Common myeloid progenitor, CD34-positive (primary cell): ENCODE results near the gene HOXD1.

Source experiments
- CTCF ChIA-PET: fragments of 350-600 bp; sonication (Branson Sonifier 250); formaldehyde crosslinking; loops from one replicate; lab custom pipeline; 2021; ENCODE audit warnings: antibody characterized with exemption; lab: Charles Lee
- POLR2A ChIA-PET: fragments of 350-600 bp; sonication (Branson Sonifier 250); formaldehyde crosslinking; loops from one replicate; lab custom pipeline; 2021; ENCODE audit warnings: antibody characterized with exemption; lab: Charles Lee
- DNase-seq, 3 donors: peaks; one replicate each; pipeline versions ENCODE4 v3.0.0 to v3.0.0-alpha.2; 2013
- H3K27ac ChIP-seq, 2 experiments: 1 replicate in 1 of 2; 2 replicates in 1 of 2; pipeline ENCODE4 v1.7.0; 2013; ENCODE audit warnings: inconsistent platforms in 2 of 2, low read length in 2 of 2, mild to moderate bottlenecking in 2 of 2, low read depth in 1 of 2, moderate library complexity in 1 of 2; ENCODE audit not compliant: severe bottlenecking in 2 of 2, insufficient read depth in 1 of 2, poor library complexity in 1 of 2
- H3K27me3 ChIP-seq, 5 experiments: replicated peaks in 2 of 5; 1 replicate in 3 of 5; 2 replicates in 2 of 5; pipeline versions ENCODE4 v1.6.1 to v1.7.0; 2013; ENCODE audit warnings: low read length in 4 of 5, mild to moderate bottlenecking in 2 of 5, moderate library complexity in 2 of 5, inconsistent platforms in 1 of 5; ENCODE audit not compliant: insufficient read depth in 5 of 5, control insufficient read depth in 4 of 5
- H3K36me3 ChIP-seq, 4 experiments: 1 replicate in 2 of 4; 2 replicates in 2 of 4; pipeline versions ENCODE4 v1.6.1 to v1.7.0; 2013; ENCODE audit warnings: low read length in 3 of 4, control low read depth in 1 of 4, mild to moderate bottlenecking in 1 of 4; ENCODE audit not compliant: control insufficient read depth in 4 of 4, insufficient read depth in 4 of 4
- H3K4me1 ChIP-seq, 4 experiments: 1 replicate in 3 of 4; 2 replicates in 1 of 4; pipeline versions ENCODE4 v1.6.1 to v1.7.1; 2013; ENCODE audit warnings: low read length in 3 of 4, mild to moderate bottlenecking in 3 of 4, control low read depth in 1 of 4, inconsistent platforms in 1 of 4, moderate library complexity in 1 of 4; ENCODE audit not compliant: control insufficient read depth in 4 of 4, insufficient read depth in 4 of 4; ENCODE audit errors: control extremely low read depth in 1 of 4
- H3K4me3 ChIP-seq, 7 experiments: 1 replicate in 4 of 7; 2 replicates in 3 of 7; pipeline versions ENCODE4 v1.5.1 to v1.7.0; 2013; ENCODE audit warnings: mild to moderate bottlenecking in 7 of 7, low read length in 6 of 7, moderate library complexity in 6 of 7, inconsistent platforms in 2 of 7, low read depth in 2 of 7, control low read depth in 1 of 7; ENCODE audit not compliant: insufficient read depth in 4 of 7, control insufficient read depth in 1 of 7; ENCODE audit errors: extremely low read depth in 1 of 7
- H3K9me3 ChIP-seq, 5 experiments: 1 replicate in 4 of 5; 2 replicates in 1 of 5; pipeline versions ENCODE4 v1.6.1 to v1.7.1; 2013; ENCODE audit warnings: low read length in 4 of 5, mild to moderate bottlenecking in 2 of 5, inconsistent platforms in 1 of 5, low read depth in 1 of 5, moderate library complexity in 1 of 5; ENCODE audit not compliant: control insufficient read depth in 4 of 5, insufficient read depth in 2 of 5; ENCODE audit errors: control extremely low read depth in 1 of 5
- WGBS: methylation state at CpG from one replicate; pipeline ENCODE4 v1.1.5; 2013; ENCODE audit not compliant: insufficient coverage; 5-methylcytosine and 5-hydroxymethylcytosine counted together

HOXD1 gene

GRCh38 chr2:176186024-176186423 lies 2.4 kb upstream of the HOXD1 start:
- POLR2A ChIA-PET, result no interaction called here
- Histone ChIP-seq H3K4me1 (peaks cover 0 to 27% (median 25%) of the 10 kb centered on the region in 4 experiments), H3K4me3 (no peak overlapping the region), H3K9me3 (peaks cover 0 to 2% (median 2%) of the 10 kb centered on the region in 5 experiments), H3K27me3 (peaks cover 19 to 98% (median 43%) of the 10 kb centered on the region in 5 experiments), H3K36me3 (no peaks in the 10 kb centered on the region), H3K27ac (no peak overlapping the region)
- no peak for DNase-seq
- CTCF ChIA-PET, result interaction anchor here (1.5 to 1.7 kb wide), 3 partner anchors 8 to 25 kb away, joined by 3 to 4 read pairs (median 3); no protein-coding TSS in a partner anchor
- WGBS, result 100% methylated on average over 1 of the region's 2 CpGs

GRCh38 chr2:176187200-176187898 lies 1.1 kb upstream of the HOXD1 start:
- Histone ChIP-seq H3K4me3 (peak overlapping the region in 4 of 7 experiments; percentile 11 to 71 (median 64)), H3K9me3 (peaks cover 0 to 5% (median 2%) of the 10 kb centered on the region in 5 experiments), H3K27me3 (peaks cover 26 to 100% (median 55%) of the 10 kb centered on the region in 5 experiments), H3K27ac (no peak overlapping the region), H3K36me3 (no peaks in the 10 kb centered on the region), H3K4me1 (peaks cover 0 to 27% (median 25%) of the 10 kb centered on the region in 4 experiments)
- 2% methylated on average over 8 of the region's 13 CpGs for WGBS
- ChIA-PET POLR2A (no interaction called here), CTCF (interaction anchor here (0.8 to 1.0 kb wide), 2 partner anchors 47 to 102 kb away, joined by 3 to 4 read pairs; no protein-coding TSS in a partner anchor)
- DNase-seq, result peak in 1 of 3 donors; percentile 45

- Histone ChIP-seq H3K9me3 (peaks cover 0 to 5% (median 2%) of the 10 kb centered on the region in 5 experiments), H3K27ac (no peak overlapping the region), H3K36me3 (no peaks in the 10 kb centered on the region), H3K4me3 (peak overlapping the region; percentile 9 to 71 (median 48)), H3K4me1 (peaks cover 0 to 27% (median 25%) of the 10 kb centered on the region in 4 experiments), H3K27me3 (peaks cover 37 to 100% (median 64%) of the 10 kb centered on the region in 5 experiments)
- WGBS, result 2% methylated on average over 88 of the region's 98 CpGs
- no peak for DNase-seq
- POLR2A ChIA-PET, result no interaction called here
- CTCF ChIA-PET, result interaction anchor here (1.1 to 1.6 kb wide), 2 partner anchors 365 to 462 kb away, joined by 3 to 5 read pairs; no protein-coding TSS in a partner anchor
These were observed 559 bp downstream of the HOXD1 start for GRCh38 chr2:176188774-176189680.

GRCh38 chr2:176189681-176190641 lies 1.5 kb downstream of the HOXD1 start:
- DNase-seq, result peak in 2 of 3 donors; percentile 70 to 73
- Histone ChIP-seq H3K4me1 (peaks cover 0 to 27% (median 25%) of the 10 kb centered on the region in 4 experiments), H3K36me3 (no peaks in the 10 kb centered on the region), H3K27me3 (peaks cover 39 to 100% (median 67%) of the 10 kb centered on the region in 5 experiments), H3K4me3 (peak overlapping the region in 2 of 7 experiments; percentile 38 to 44), H3K27ac (no peak overlapping the region), H3K9me3 (peaks cover 0 to 5% (median 2%) of the 10 kb centered on the region in 5 experiments)
- CTCF ChIA-PET, result interaction anchor here (0.6 to 1.6 kb wide), 3 partner anchors 210 to 461 kb away, joined by 3 to 5 read pairs (median 4); no protein-coding TSS in a partner anchor
- POLR2A ChIA-PET, result no interaction called here
- 4% methylated on average over 22 of the region's 28 CpGs for WGBS

- Histone ChIP-seq H3K27me3 (peaks cover 31 to 98% (median 58%) of the 10 kb centered on the region in 5 experiments), H3K4me1 (peaks cover 0 to 27% (median 25%) of the 10 kb centered on the region in 4 experiments), H3K4me3 (no peak overlapping the region), H3K36me3 (no peaks in the 10 kb centered on the region), H3K9me3 (peaks cover 0 to 3% (median 0%) of the 10 kb centered on the region in 5 experiments), H3K27ac (no peak overlapping the region)
- ChIA-PET CTCF (interaction anchor here (0.9 to 1.0 kb wide), 2 partner anchors 10 to 50 kb away, joined by 4 to 5 read pairs; no protein-coding TSS in a partner anchor), POLR2A (no interaction called here)
- 14% methylated on average over 1 of the region's 1 CpG for WGBS
- no peak for DNase-seq
These were observed 3.9 kb downstream of the HOXD1 start for GRCh38 chr2:176192351-176192750.

- no CpG with 5 or more reads among the region's 1 CpG for WGBS
- peaks cover 0 to 21% (median 20%) of the 10 kb centered on the region in 4 experiments for H3K4me1 ChIP-seq
- POLR2A ChIA-PET, result no interaction called here
- CTCF ChIA-PET, result no interaction called here
- peaks cover 0 to 3% (median 0%) of the 10 kb centered on the region in 5 experiments for H3K9me3 ChIP-seq
- H3K4me3 ChIP-seq, result no peak overlapping the region
- DNase-seq, result no peak
- H3K27ac ChIP-seq, result no peak overlapping the region
- no peaks in the 10 kb centered on the region for H3K36me3 ChIP-seq
- peaks cover 24 to 96% (median 58%) of the 10 kb centered on the region in 5 experiments for H3K27me3 ChIP-seq
These were observed 4.6 kb downstream of the HOXD1 start for GRCh38 chr2:176193048-176193447.
